ENCODE data around the gene BLM.

BLM gene

DNA sequence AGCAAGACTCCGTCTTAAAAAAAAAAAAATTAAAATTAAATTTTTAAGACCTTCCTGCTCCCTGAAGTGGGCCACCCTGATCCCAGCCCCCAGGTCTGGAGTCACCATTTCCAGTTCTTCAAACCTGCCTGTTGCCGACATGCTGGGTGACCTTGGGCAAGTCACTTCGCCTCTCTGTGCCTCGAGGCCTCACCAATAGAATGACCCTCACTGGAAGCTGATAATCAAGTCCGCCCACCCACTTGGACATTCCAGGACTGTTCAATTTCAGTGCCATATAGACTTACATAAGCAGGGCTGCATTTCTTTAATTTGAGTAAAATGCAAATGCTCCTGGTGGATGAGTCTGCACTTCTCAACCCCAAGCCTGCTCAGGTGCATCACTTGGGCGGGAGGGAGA lies 112.0 kb downstream of the BLM start:
- POLR2A ChIA-PET: no interaction called here

DNA sequence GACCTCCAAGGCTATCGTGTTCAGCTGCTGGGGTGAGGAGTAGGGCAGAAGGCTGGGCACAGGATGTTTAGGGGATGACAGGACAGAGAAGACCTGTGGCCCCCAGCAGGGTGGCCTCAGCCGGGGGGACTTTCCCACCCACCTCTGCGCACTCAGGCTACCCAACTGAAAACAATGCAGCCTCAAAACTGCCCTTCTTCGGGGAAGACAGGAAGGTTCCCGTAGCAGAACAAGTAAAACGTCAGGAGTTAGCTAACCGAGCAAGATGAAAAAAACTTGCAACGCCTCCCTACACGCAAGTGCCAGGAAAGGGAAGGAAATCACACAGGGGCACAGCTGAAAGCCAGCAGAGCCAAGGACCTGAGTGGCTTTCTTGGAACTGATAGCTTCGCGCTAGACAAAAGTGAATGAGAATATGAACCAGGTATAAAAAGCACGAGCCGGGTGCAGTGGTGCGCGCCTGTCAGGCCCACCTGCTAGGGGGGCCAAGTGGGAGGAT lies 112.8 kb downstream of the BLM start:
- no peak for DNase-seq (ENCODE audit: low read depth, low spot score)
- H3K4me3 ChIP-seq (ENCODE audit: low read depth, low read length): no peak overlapping the region
- CTCF ChIA-PET: interaction anchor here (2.3 kb wide), 1 partner anchor 56 kb away, joined by 9 read pairs; no protein-coding TSS in a partner anchor
- POLR2A ChIA-PET: no interaction called here
- TF ChIP-seq, protein P1, sequence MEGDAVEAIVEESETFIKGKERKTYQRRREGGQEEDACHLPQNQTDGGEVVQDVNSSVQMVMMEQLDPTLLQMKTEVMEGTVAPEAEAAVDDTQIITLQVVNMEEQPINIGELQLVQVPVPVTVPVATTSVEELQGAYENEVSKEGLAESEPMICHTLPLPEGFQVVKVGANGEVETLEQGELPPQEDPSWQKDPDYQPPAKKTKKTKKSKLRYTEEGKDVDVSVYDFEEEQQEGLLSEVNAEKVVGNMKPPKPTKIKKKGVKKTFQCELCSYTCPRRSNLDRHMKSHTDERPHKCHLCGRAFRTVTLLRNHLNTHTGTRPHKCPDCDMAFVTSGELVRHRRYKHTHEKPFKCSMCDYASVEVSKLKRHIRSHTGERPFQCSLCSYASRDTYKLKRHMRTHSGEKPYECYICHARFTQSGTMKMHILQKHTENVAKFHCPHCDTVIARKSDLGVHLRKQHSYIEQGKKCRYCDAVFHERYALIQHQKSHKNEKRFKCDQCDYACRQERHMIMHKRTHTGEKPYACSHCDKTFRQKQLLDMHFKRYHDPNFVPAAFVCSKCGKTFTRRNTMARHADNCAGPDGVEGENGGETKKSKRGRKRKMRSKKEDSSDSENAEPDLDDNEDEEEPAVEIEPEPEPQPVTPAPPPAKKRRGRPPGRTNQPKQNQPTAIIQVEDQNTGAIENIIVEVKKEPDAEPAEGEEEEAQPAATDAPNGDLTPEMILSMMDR (IDR thresholded peaks at IDR 0.05; ENCODE audit: insufficient read depth, low read length, missing control alignments): no peak

More for the DNA sequence above, 112.0 kb downstream of the BLM start:
- H3K4me3 ChIP-seq (ENCODE audit: low read depth, low read length): no peak overlapping the region
- no peak for DNase-seq (ENCODE audit: low read depth, low spot score)
- CTCF ChIA-PET: interaction anchor here (2.3 kb wide), 1 partner anchor 56 kb away, joined by 9 read pairs; no protein-coding TSS in a partner anchor
- TF ChIP-seq, protein P1 (IDR thresholded peaks at IDR 0.05; ENCODE audit: insufficient read depth, low read length, missing control alignments): no peak

DNA sequence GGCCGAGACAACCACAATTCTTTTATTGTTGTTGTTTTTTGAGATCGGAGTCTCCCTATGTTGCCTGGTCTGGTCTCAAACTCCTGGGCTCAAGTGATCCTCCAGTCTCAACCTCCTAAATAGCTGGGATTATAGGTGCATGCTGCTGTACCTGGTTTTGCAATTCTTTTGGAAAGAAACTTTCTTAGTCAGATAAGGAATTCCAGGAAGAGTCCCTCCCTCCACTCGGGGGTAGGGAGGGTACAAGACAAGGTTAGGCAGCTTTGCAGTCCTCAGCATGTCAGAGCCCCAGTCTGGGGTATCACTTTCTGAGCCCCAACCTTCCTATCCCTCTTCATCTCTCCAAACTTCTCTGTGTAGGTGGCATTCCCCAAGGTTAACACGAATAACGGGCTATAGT lies 117.5 kb downstream of the BLM start:
- no peak for DNase-seq (ENCODE audit: low read depth, low spot score)
- H3K4me3 ChIP-seq (ENCODE audit: low read depth, low read length): no peak overlapping the region
- TF ChIP-seq, protein P1 (IDR thresholded peaks at IDR 0.05; ENCODE audit: insufficient read depth, low read length, missing control alignments): no peak
- CTCF ChIA-PET: no interaction called here
- POLR2A ChIA-PET: no interaction called here

DNA sequence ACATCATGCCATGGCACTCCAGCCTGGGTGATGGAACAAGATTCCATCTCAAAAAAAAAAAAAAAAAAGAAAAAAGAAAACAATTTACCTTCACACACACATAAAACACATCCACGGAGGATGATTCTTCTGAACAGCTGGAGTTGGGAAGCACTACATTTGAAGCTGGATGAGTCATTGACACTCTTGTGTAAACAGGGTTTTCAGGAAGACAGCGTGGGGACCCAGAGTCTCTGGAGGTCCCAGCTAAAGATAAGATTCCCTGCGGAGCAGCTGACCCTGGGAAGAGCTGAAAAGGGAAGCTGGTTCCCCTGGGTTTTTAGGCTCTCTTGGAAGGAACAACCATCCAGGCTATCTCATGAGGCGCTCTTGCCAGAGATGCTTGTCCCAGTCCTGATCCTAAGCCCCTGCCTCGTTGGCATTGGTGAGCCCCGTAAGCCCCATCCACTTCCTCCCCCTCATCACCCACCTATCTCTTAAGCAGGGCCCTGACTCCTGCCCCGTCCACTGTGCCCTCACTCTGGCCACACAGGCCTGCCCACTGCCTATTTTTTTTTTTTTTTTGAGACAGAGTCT lies 119.2 kb downstream of the BLM start:
- no peak overlapping the region for H3K4me3 ChIP-seq (ENCODE audit: low read depth, low read length)
- POLR2A ChIA-PET: interaction anchor here (0.6 to 0.7 kb wide), 2 partner anchors 9 to 194 kb away, joined by 3 read pairs; no protein-coding TSS in a partner anchor
- peak; percentile 9 for DNase-seq (ENCODE audit: low read depth, low spot score)
- CTCF ChIA-PET: no interaction called here
- TF ChIP-seq, protein P1 (IDR thresholded peaks at IDR 0.05; ENCODE audit: insufficient read depth, low read length, missing control alignments): no peak

DNA sequence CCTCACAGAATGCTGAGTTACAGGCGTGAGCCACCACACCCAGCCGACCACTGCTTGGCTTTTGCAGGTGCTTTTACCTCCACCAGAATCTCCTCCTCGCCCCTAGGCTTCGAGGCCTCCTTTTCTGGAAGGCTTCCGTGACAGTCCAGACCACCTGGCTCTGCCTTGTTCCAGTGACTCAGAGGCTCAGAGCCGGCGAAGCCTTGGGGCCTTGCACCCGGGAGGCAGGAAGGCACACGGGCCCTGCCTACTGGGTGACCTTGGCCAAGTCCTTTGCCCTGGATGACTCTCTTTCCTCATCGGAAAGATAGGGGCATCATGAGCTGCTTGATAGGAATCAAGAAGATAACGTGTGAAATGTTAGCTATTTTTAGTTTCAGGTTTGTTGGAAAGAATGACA lies 119.9 kb downstream of the BLM start:
- POLR2A ChIA-PET: no interaction called here
- no peak overlapping the region for H3K4me3 ChIP-seq (ENCODE audit: low read depth, low read length)
- TF ChIP-seq, protein P1 (IDR thresholded peaks at IDR 0.05; ENCODE audit: insufficient read depth, low read length, missing control alignments): no peak
- no peak for DNase-seq (ENCODE audit: low read depth, low spot score)
- CTCF ChIA-PET: no interaction called here

DNA sequence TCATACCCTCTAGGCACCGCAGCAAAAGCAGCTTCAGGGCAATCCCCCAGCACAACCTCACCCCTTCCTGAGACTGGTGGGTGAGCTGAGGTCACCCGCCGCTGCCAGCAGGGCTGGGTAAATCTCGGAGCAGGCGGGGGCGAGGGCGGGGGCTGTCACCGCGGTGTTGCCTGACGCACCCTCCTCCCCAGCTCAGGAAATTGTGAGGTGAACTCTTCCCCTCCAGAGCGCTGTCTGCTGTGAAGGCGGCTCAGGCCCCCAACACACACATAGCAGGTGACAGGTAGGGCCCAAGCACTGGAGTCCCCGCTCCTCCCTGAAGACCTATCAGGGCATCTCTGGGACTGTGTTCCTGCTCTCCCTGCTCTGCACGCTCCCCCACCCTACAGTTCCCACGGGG lies 121.0 kb downstream of the BLM start:
- no peak overlapping the region for H3K4me3 ChIP-seq (ENCODE audit: low read depth, low read length)
- POLR2A ChIA-PET: no interaction called here
- TF ChIP-seq, protein P1 (IDR thresholded peaks at IDR 0.05; ENCODE audit: insufficient read depth, low read length, missing control alignments): no peak
- DNase-seq (ENCODE audit: low read depth, low spot score): no peak
- CTCF ChIA-PET: no interaction called here
